GM10266 (cell line): Measurements from ENCODE around the gene ZBTB39.
"Not testable (repeated sequence)": the region's sequence is repeated elsewhere in the genome, so short reads cannot be mapped to it uniquely, and the experiment has no call there.

Experiments
- DNase-seq: peaks from one replicate; pipeline ENCODE4 v3.0.0; 2012; ENCODE audit errors: extremely low spot score
- TF ChIP-seq, protein P1 (sequence below): IDR thresholded peaks from 2 replicates; pipeline ENCODE4 v1.5.1; 2012; ENCODE audit warnings: mild to moderate bottlenecking, low read depth; ENCODE audit not compliant: control insufficient read depth, insufficient read depth; ENCODE audit errors: missing control alignments

The ZBTB39 gene

DNA sequence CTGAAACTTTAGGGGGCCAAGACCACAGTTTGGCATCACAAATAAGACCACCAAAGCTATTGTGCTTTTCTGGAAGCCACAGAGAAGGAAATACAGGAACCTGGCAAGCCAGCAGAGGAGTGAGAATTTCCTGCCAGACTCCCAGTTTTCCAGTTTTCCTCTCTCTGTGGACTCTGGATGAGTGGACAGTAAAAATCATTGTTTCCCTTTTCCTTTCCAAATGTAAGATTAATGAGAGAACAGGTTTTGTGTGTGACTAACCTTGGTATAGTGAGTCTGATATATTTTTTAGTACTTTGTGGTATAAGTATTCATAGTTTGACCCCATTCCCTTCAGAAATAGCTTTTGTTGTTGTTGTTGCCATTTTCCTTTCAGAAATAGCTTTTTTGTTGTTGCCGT, 12.6 kb upstream of the ZBTB39 start:
- no peak for DNase-seq
- TF ChIP-seq, protein P1, sequence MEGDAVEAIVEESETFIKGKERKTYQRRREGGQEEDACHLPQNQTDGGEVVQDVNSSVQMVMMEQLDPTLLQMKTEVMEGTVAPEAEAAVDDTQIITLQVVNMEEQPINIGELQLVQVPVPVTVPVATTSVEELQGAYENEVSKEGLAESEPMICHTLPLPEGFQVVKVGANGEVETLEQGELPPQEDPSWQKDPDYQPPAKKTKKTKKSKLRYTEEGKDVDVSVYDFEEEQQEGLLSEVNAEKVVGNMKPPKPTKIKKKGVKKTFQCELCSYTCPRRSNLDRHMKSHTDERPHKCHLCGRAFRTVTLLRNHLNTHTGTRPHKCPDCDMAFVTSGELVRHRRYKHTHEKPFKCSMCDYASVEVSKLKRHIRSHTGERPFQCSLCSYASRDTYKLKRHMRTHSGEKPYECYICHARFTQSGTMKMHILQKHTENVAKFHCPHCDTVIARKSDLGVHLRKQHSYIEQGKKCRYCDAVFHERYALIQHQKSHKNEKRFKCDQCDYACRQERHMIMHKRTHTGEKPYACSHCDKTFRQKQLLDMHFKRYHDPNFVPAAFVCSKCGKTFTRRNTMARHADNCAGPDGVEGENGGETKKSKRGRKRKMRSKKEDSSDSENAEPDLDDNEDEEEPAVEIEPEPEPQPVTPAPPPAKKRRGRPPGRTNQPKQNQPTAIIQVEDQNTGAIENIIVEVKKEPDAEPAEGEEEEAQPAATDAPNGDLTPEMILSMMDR, result no peak

DNA sequence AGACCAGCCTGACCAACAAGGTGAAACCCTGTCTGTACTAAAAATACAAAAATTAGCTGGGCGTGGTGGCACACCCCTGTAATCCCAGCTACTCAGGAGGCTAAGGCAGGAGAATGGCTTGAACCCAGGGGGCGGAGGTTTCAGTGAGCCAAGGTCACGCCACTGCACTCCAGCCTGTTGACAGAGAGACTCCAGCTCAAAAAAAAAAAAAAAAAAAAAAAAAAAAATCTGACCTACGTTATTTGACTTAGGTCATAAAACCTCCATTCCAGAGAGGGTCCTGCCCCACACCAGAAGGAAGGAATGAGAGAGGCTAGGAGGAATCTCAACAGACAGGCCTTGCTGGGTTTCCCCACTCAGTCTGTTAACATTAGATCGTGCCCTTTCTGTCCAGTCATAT, 12.0 kb upstream of the ZBTB39 start:
- DNase-seq, result not testable (repeated sequence)

GRCh38 chr12:57016348-57016747, 10.0 kb upstream of the ZBTB39 start, which contains the start of gene TAC3:
TSS of gene TAC3 (minus strand) at chr12:57016529. CDS start at chr12:57015797, 732 bp downstream.
- DNase-seq, result no peak
- TF ChIP-seq, protein P1, result no peak

DNA sequence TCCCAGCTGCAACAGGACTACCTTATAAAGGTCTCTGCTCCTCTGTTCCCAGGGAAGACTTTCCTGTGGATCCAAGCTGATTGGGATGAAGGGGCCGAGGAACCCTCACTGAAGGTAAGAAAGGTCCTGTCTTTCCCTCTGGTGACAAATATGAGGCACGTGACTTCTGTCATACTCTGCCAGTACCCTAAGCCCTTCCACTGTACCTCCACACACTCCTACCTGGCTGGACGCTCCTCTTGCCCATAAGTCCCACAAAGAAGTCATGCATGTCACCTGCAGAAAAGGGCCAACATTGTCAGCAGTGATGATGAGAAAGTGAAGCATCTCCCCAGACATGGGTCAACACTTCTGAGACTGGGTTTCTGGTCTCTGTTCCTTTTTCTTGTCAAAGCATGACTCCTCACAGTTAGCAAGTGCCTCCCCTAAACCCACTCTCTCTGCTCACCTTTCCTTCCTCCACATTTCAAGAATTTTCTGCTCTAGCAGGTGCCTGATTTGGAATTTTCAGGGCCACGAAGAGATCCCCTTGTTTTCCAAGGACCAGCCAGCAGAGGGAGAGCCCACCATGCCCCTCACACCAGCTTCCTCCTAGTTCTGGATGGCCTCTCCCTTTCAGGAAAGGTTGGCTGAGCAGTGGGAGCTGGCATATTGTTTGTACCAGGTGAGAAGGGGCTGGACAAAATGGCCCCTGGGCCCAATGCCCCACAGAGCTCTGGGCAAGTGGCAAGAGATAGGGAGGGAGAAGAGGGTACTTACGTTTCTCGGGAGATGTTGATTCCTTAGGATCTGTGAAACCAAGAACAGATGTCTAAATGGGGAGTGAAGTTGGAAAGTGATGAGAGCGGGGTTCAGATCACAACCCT, 6.5 kb upstream of the ZBTB39 start:
- TF ChIP-seq, protein P1, result no peak
- no peak for DNase-seq

GRCh38 chr12:57011438-57012424, 5.4 kb upstream of the ZBTB39 start:
- TF ChIP-seq, protein P1, result no peak
- DNase-seq, result no peak

DNA sequence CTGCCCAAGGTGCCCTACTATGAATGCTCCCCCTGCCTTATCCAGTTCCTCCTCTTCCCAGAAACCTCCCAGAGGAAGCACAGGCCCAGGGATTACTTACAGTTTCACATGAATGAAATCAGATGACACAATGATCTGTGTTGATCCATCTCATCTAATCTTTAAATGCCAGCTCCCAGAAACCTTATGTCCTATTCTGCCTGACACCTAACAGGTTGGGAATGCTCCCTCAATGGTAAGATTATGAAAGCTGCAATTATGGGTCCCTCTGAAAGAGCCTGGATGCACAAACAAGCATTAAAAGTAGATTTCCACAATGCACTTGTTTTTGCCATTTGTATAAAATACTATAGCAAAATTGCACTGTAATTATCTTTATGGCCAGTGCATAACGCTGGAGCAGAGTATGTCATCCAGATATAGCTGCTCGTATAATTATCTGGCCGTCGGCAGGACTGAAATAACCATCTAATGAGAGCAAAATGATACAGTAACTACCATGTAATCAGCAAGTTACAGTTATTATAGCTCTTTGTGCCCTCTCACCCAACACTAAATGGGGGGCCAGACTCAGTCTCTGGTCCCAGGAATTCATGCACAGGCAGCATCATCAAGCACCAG, 4.4 kb upstream of the ZBTB39 start:
- no peak for DNase-seq
- TF ChIP-seq, protein P1, result no peak

DNA sequence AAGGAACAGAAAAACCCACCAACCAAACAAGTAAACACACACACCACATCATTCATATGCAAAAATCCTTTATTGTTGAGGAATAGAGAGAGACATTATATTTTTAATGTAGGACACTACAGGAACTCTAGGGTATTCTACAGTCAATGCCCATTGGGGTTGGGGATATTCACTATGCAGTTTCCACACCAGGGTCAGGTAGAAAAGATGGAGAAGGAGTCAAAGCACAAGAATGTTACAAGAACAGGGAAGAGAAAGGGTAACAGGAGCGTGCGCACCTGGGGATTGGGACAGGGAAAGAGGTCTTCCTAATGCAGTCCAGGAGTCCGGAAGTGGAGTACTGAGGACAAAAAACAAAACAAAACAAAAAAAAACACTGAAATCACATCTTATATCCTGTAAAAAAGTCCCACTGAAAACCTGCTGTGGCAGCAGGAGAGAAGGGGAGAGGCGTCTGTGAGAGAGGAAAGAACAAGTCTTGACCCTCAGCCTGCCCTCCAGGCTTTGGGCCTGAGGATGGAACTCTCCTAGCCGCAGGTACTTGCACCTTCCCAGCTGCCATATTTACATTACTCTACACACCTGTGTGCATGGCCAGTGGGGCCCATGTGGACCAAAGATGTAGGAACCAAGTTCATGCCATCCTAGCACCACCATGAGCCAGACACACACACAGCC, 3.7 kb upstream of the ZBTB39 start:
- TF ChIP-seq, protein P1, result no peak
- DNase-seq, result no peak
